ENCODE measurements around the gene KRTAP10-5.

Gene KRTAP10-5

GRCh38 chr21:44529503-44530125 is 50.8 kb downstream of the KRTAP10-5 start:
- no peak overlapping the region for H4K91ac ChIP-seq (ENCODE audit: low read depth, low read length, poor library complexity)
- DNase-seq (ENCODE audit: low spot score), result no peak
- no peak overlapping the region for H3K4me2 ChIP-seq (ENCODE audit: insufficient read depth, low read length, poor library complexity, severe bottlenecking)
- H3K18ac ChIP-seq (ENCODE audit: low read length), result peak overlapping the region; percentile 77
- peak overlapping the region; percentile 51 for H2BK15ac ChIP-seq (ENCODE audit: low read length)
- peaks cover 0 to 2% of the 10 kb centered on the region in 2 donors for H3K9me3 ChIP-seq (replicated peaks in 1 of 2; ENCODE audit: control insufficient read depth in 2 of 2, insufficient read depth in 1 of 2, low read depth in 1 of 2, low read length in 2 of 2)
- H3K4ac ChIP-seq (ENCODE audit: low read length), result no peak overlapping the region
- no peak overlapping the region for H3K27ac ChIP-seq (replicated peaks; ENCODE audit: low read length)
- H3K4me3 ChIP-seq (ENCODE audit: low read length in 2 of 2), result no peak overlapping the region
- no peak overlapping the region for H3K23ac ChIP-seq (ENCODE audit: low read depth, low read length, poor library complexity)
- no peaks in the 10 kb centered on the region for H3K36me3 ChIP-seq (replicated peaks in 1 of 2; ENCODE audit: control insufficient read depth in 2 of 2, insufficient read depth in 2 of 2, low read length in 2 of 2)
- H2BK120ac ChIP-seq (ENCODE audit: low read depth, low read length), result no peak overlapping the region
- peaks cover 0 to 19% (median 0%) of the 10 kb centered on the region in 3 experiments for H3K27me3 ChIP-seq (ENCODE audit: control insufficient read depth in 3 of 3, insufficient read depth in 3 of 3, low read depth in 1 of 3, low read length in 3 of 3)
- peak overlapping the region; percentile 89 for H2BK5ac ChIP-seq (ENCODE audit: low read length)
- peak overlapping the region; percentile 6 for H2AK5ac ChIP-seq (ENCODE audit: low read depth, low read length)
- no peak overlapping the region for H3K9ac ChIP-seq (ENCODE audit: low read depth, low read length, poor library complexity)
- no peak overlapping the region for H3K14ac ChIP-seq (ENCODE audit: low read length)
- WGBS, 2 donors (ENCODE audit: extremely low coverage in 2 of 2, insufficient read length in 2 of 2, insufficient replicate concordance in 1 of 2), result no CpG with 5 or more reads among the region's 23 CpGs
- no peaks in the 10 kb centered on the region for H3K79me1 ChIP-seq (ENCODE audit: low read depth, low read length)
- H3K4me1 ChIP-seq (ENCODE audit: control insufficient read depth in 2 of 2, insufficient read depth in 1 of 2, low read depth in 1 of 2, low read length in 2 of 2), result no peaks in the 10 kb centered on the region
- H2BK12ac ChIP-seq (ENCODE audit: low read length), result no peak overlapping the region
- H2AFZ ChIP-seq (ENCODE audit: low read length), result no peak overlapping the region
- H4K8ac ChIP-seq (ENCODE audit: low read depth, low read length), result no peak overlapping the region

Measured in neuronal stem cell (in vitro differentiated cells).